MCF 10A (cell line): ENCODE results near the gene KAZN. TPM values are rescaled to one million over a fixed set of nuclear protein-coding genes. Genes with fewer than 3 reads are reported as not detected.

ENCODE experiments used
- BruUV-seq: library from RNA; stranded (reverse); fragments of 400-500 nt; replicated peaks from 2 replicates; lab custom pipeline; 2021; lab: Mats Ljungman, UMichigan
- CTCF ChIA-PET: fragments of 300-600 bp; sonication (Branson Sonifier 250); formaldehyde crosslinking; extraction: SDS; loops from one replicate; lab custom pipeline; 2021; ENCODE audit warnings: antibody characterized with exemption, inconsistent platforms; lab: Yijun Ruan, JAX
- POLR2A ChIA-PET: fragments of 300-600, 350-650 bp; sonication (Branson Sonifier 250); formaldehyde crosslinking; extraction: SDS; loops from one replicate; lab custom pipeline; 2020; ENCODE audit warnings: antibody characterized with exemption, inconsistent platforms; lab: Yijun Ruan, JAX
- DNase-seq: peaks from one replicate; pipeline ENCODE4 v3.0.0-alpha.2; 2018; ENCODE audit not compliant: unreplicated experiment
- H3K27ac Mint-ChIP-seq: one replicate; pipeline ENCODE4 v1.8.0; 2022; ENCODE audit warnings: mild to moderate bottlenecking, low read depth, mixed read lengths; ENCODE audit not compliant: unreplicated experiment
- H3K27me3 Mint-ChIP-seq: one replicate; pipeline ENCODE4 v1.8.0; 2022; ENCODE audit warnings: mixed read lengths; ENCODE audit not compliant: insufficient read depth, unreplicated experiment
- H3K36me3 Mint-ChIP-seq: one replicate; pipeline ENCODE4 v1.8.0; 2022; ENCODE audit warnings: mild to moderate bottlenecking, moderate library complexity, mixed read lengths; ENCODE audit not compliant: insufficient read depth, unreplicated experiment
- H3K4me1 Mint-ChIP-seq: one replicate; pipeline ENCODE4 v1.8.0; 2022; ENCODE audit warnings: mixed read lengths; ENCODE audit not compliant: insufficient read depth, unreplicated experiment
- H3K4me3 Mint-ChIP-seq: one replicate; pipeline ENCODE4 v1.8.0; 2022; ENCODE audit warnings: mild to moderate bottlenecking, moderate library complexity, mixed read lengths; ENCODE audit not compliant: unreplicated experiment
- H3K9me3 Mint-ChIP-seq: one replicate; pipeline ENCODE4 v1.8.0; 2022; ENCODE audit warnings: mixed read lengths; ENCODE audit not compliant: unreplicated experiment
- intact Hi-C: fragments of 100-400 bp; cut with micrococcal nuclease; formaldehyde crosslinking; loops from 2 replicates; pipeline ENCODE4 v1.14.1; 2022
- total RNA-seq: library from RNA; stranded (reverse); gene quantifications from 2 replicates; pipeline ENCODE4 v1.2.3, GENCODE V29; 2022
- TF ChIP-seq, protein P1 (sequence below): fragments of 200-600 bp; IDR thresholded peaks from one replicate; pipeline ENCODE4 v1.8.0; 2022; ENCODE audit warnings: antibody characterized with exemption, mild to moderate bottlenecking; ENCODE audit not compliant: unreplicated experiment

The KAZN gene
- total RNA-seq, 1 experiment from 2014 or later: 3.3 TPM

DNA sequence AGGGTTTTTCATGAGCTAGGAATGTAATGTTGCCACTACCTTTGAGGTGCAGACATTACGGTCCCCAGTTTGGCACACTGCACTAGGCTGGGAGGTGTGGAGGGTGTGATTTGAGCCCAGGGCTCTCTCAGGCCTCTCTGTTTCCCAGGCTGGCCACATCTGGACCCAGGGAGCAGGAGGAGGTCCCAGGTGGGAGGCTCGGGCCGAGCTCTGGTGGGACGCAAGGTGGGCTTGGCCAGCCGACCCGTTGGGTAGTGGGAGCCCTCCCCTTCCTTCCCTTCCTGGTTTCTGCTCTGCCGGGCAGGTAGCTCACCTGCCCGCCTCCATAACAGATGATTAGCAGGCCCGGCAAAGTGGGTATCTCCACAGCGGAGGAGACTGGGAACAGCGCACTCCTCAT, 408.9 kb downstream of the KAZN start:
- BruUV-seq: no TSS peak

DNA sequence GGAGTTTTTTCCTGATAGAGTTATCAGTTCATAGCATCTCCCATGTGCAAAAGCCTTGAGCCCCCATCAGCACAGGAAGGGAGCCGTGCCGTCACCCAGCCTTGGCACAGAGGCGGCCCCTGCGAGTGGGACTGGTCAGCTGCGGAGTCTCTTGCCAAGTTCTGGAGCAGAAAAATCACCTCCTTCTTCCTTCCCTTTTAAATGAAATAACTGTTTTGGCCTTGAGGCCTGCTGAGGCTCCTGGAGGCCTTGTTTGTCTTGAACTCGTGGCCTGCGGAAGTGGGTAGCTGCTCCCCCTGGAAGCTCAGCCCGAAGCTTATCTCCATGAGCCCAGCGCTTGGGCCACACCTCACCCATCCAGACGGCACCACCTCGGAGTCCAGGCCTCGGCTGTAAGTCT, 409.4 kb downstream of the KAZN start:
- TF ChIP-seq, protein P1, sequence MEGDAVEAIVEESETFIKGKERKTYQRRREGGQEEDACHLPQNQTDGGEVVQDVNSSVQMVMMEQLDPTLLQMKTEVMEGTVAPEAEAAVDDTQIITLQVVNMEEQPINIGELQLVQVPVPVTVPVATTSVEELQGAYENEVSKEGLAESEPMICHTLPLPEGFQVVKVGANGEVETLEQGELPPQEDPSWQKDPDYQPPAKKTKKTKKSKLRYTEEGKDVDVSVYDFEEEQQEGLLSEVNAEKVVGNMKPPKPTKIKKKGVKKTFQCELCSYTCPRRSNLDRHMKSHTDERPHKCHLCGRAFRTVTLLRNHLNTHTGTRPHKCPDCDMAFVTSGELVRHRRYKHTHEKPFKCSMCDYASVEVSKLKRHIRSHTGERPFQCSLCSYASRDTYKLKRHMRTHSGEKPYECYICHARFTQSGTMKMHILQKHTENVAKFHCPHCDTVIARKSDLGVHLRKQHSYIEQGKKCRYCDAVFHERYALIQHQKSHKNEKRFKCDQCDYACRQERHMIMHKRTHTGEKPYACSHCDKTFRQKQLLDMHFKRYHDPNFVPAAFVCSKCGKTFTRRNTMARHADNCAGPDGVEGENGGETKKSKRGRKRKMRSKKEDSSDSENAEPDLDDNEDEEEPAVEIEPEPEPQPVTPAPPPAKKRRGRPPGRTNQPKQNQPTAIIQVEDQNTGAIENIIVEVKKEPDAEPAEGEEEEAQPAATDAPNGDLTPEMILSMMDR: no peak
- Mint-ChIP-seq H3K4me1 (no peaks in the 10 kb centered on the region), H3K27ac (no peak overlapping the region)

More for the DNA sequence above, 408.9 kb downstream of the KAZN start:
- no peak overlapping the region for H3K27ac Mint-ChIP-seq
- ChIA-PET POLR2A (no interaction called here), CTCF (interaction anchor here (0.5 to 2.4 kb wide), 4 partner anchors 20 to 484 kb away, joined by 3 to 7 read pairs (median 3); no protein-coding TSS in a partner anchor)
- no peak overlapping the region for H3K4me3 Mint-ChIP-seq
- no peak for DNase-seq
- H3K4me1 Mint-ChIP-seq: no peaks in the 10 kb centered on the region
- H3K36me3 Mint-ChIP-seq: no peaks in the 10 kb centered on the region
- TF ChIP-seq, protein P1: no peak
- H3K27me3 Mint-ChIP-seq: no peaks in the 10 kb centered on the region
- intact Hi-C loops: no loop called here
- H3K9me3 Mint-ChIP-seq: peaks cover 7% of the 10 kb centered on the region

GRCh38 chr1:15008783-15009729, 410.6 kb downstream of the KAZN start:
- no TSS peak for BruUV-seq
- Mint-ChIP-seq H3K36me3 (peaks cover 6% of the 10 kb centered on the region), H3K9me3 (peaks cover 7% of the 10 kb centered on the region), H3K27ac (no peak overlapping the region), H3K27me3 (no peaks in the 10 kb centered on the region), H3K4me3 (no peak overlapping the region), H3K4me1 (no peaks in the 10 kb centered on the region)
- no peak for DNase-seq
- ChIA-PET CTCF (interaction anchor here (0.6 to 2.4 kb wide), 2 partner anchors 10 to 18 kb away, joined by 3 to 7 read pairs; no protein-coding TSS in a partner anchor), POLR2A (no interaction called here)
- intact Hi-C loops: no loop called here
- TF ChIP-seq, protein P1: no peak

More for the DNA sequence above, 409.4 kb downstream of the KAZN start:
- H3K27me3 Mint-ChIP-seq: no peaks in the 10 kb centered on the region
- H3K4me3 Mint-ChIP-seq: no peak overlapping the region
- peaks cover 7% of the 10 kb centered on the region for H3K9me3 Mint-ChIP-seq
- ChIA-PET CTCF (interaction anchor here (0.5 to 2.4 kb wide), 4 partner anchors 19 to 484 kb away, joined by 3 to 7 read pairs (median 3); no protein-coding TSS in a partner anchor), POLR2A (no interaction called here)
- intact Hi-C loops: no loop called here
- DNase-seq: no peak
- no peaks in the 10 kb centered on the region for H3K36me3 Mint-ChIP-seq
- no TSS peak for BruUV-seq

DNA sequence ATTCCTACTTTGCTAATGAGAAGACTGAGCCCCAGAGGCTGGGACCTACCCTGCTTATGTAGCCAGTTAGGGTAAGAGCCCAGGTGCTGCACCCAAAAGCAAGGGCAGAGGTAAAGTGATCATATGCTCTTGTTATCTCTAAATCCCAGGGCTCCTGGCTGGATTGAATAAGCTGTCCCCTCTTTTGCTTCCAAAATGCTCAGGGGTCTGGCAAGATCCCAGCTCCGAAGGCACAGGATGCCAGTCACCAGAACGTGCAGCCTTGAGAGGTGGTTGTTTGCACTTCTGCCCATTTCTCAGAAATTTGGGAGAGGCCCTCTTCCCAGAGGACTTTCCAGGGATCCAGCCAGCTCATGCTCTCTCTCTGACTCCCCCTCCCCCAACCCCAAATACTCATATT, 412.7 kb downstream of the KAZN start:
- no peak overlapping the region for H3K4me3 Mint-ChIP-seq
- no peaks in the 10 kb centered on the region for H3K27me3 Mint-ChIP-seq
- ChIA-PET CTCF (interaction anchor here (0.6 kb wide), 1 partner anchor 898 kb away, joined by 3 read pairs; no protein-coding TSS in a partner anchor), POLR2A (no interaction called here)
- intact Hi-C loops: no loop called here
- TF ChIP-seq, protein P1: no peak
- H3K27ac Mint-ChIP-seq: no peak overlapping the region
- H3K4me1 Mint-ChIP-seq: no peaks in the 10 kb centered on the region
- peaks cover 6% of the 10 kb centered on the region for H3K36me3 Mint-ChIP-seq
- no peak for DNase-seq
- BruUV-seq: no TSS peak
- H3K9me3 Mint-ChIP-seq: peaks cover 7% of the 10 kb centered on the region
